HCT116 (cell line): Measurements from ENCODE around the gene ERC2. TPM values are rescaled to one million over a fixed set of nuclear protein-coding genes. Genes with fewer than 3 reads are reported as not detected.

ENCODE experiments used
- ATAC-seq: fragments of 200-7000 bp; cut with Tn5 transposase; 2 replicates; pipeline ENCODE4 v1.9.1; 2020; ENCODE audit warnings: mild to moderate bottlenecking, moderate library complexity
- BruUV-seq: library from RNA; stranded (reverse); fragments of 400-500 nt; replicated peaks from 2 replicates; lab custom pipeline; 2021; lab: Mats Ljungman, UMichigan
- CTCF ChIA-PET: fragments of 300-600 bp; sonication (Branson Sonifier 250); formaldehyde crosslinking; loops from one replicate; lab custom pipeline; 2021; ENCODE audit warnings: antibody characterized with exemption; lab: Charles Lee
- POLR2A ChIA-PET: fragments of 300-600, 350-600 bp; sonication (Branson Sonifier 250); formaldehyde crosslinking; loops from one replicate; lab custom pipeline; 2021; ENCODE audit warnings: antibody characterized with exemption; lab: Charles Lee
- RAD21 ChIA-PET, 2 experiments: fragments of 300-600 bp; sonication (Branson Sonifier 250); formaldehyde crosslinking; loops; one replicate each; lab custom pipeline; 2023; ENCODE audit warnings: low total read pairs in 2 of 2; ENCODE audit not compliant: uncharacterized antibody in 2 of 2, unreplicated experiment in 2 of 2, low non-redundant PET in 1 of 2; lab: Charles Lee
- DNase-seq: peaks from one replicate; pipeline ENCODE4 v3.0.0-alpha.2; 2010; ENCODE audit warnings: low read depth, low spot score
- H2AFZ ChIP-seq: fragments of 200-600 bp; shearing (Covaris generic), sonication (generic); 2 replicates; pipeline ENCODE4 v1.6.1; 2017; ENCODE audit warnings: low read depth, mixed run types, mixed read lengths, antibody characterized with exemption, low read length; ENCODE audit not compliant: poor library complexity, severe bottlenecking
- H3K27ac ChIP-seq: 2 replicates; pipeline ENCODE4 v1.5.1; 2012; ENCODE audit warnings: low read depth, low read length
- H3K27me3 ChIP-seq: fragments of 200-600 bp; sonication (generic); 2 replicates; pipeline ENCODE4 v1.6.1; 2016; ENCODE audit warnings: mixed run types, low read length, mixed read lengths; ENCODE audit not compliant: insufficient read depth
- H3K36me3 ChIP-seq, 2 experiments: fragments of 200-500 bp in 1 of 2; fragments of 200-600 bp in 1 of 2; sonication (Bioruptor generic) in 1 of 2; sonication (generic) in 1 of 2; 2 replicates each; pipeline versions ENCODE4 v1.5.1 to v1.6.1; 2014 to 2016; ENCODE audit warnings: low read length in 2 of 2, inconsistent platforms in 1 of 2, mixed read lengths in 1 of 2, mixed run types in 1 of 2; ENCODE audit not compliant: insufficient read depth in 2 of 2, control insufficient read depth in 1 of 2
- H3K4me1 ChIP-seq, 2 experiments: fragments of 200-600 bp in 1 of 2; sonication (generic) in 1 of 2; 2 replicates each; pipeline versions ENCODE4 v1.5.1 to v1.6.1; 2012 to 2017; ENCODE audit warnings: low read length in 2 of 2, inconsistent platforms in 1 of 2, mild to moderate bottlenecking in 1 of 2, mixed read lengths in 1 of 2, mixed run types in 1 of 2, moderate library complexity in 1 of 2; ENCODE audit not compliant: insufficient read depth in 2 of 2, control insufficient read depth in 1 of 2
- H3K4me2 ChIP-seq: fragments of 200-600 bp; sonication (generic); 2 replicates; pipeline ENCODE4 v1.6.1; 2017; ENCODE audit warnings: mixed run types, low read length, mixed read lengths
- H3K4me3 ChIP-seq, 2 experiments: fragments of 200-600 bp in 1 of 2; sonication (generic) in 1 of 2; replicated peaks in 1 of 2; 2 replicates each; pipeline ENCODE4 v1.5.1; 2011 to 2016; ENCODE audit warnings: low read length in 2 of 2, control low read depth in 1 of 2, low read depth in 1 of 2, mild to moderate bottlenecking in 1 of 2, mixed read lengths in 1 of 2, mixed run types in 1 of 2
- H3K79me2 ChIP-seq: fragments of 200-600 bp; sonication (generic); 2 replicates; pipeline ENCODE4 v1.6.1; 2017; ENCODE audit warnings: mild to moderate bottlenecking, mixed run types, low read length, moderate library complexity, mixed read lengths; ENCODE audit not compliant: insufficient read depth
- H3K9ac ChIP-seq: fragments of 200-600 bp; sonication (generic); 2 replicates; pipeline ENCODE4 v1.6.1; 2016; ENCODE audit warnings: low read length, mixed read lengths
- H3K9me2 ChIP-seq: fragments of 200-600 bp; sonication (generic), shearing (Covaris generic); 2 replicates; pipeline ENCODE4 v1.6.1; 2017; ENCODE audit warnings: mixed run types, mild to moderate bottlenecking, moderate library complexity; ENCODE audit not compliant: insufficient read depth
- H3K9me3 ChIP-seq, 2 experiments: fragments of 200-500 bp in 1 of 2; fragments of 200-600 bp in 1 of 2; sonication (Bioruptor generic) in 1 of 2; sonication (generic) in 1 of 2; 2 replicates each; pipeline ENCODE4 v1.6.1; 2014 to 2017; ENCODE audit warnings: low read length in 2 of 2, mixed read lengths in 2 of 2, inconsistent platforms in 1 of 2, low read depth in 1 of 2, mild to moderate bottlenecking in 1 of 2, mixed run types in 1 of 2, moderate library complexity in 1 of 2; ENCODE audit not compliant: control insufficient read depth in 1 of 2, insufficient read depth in 1 of 2
- H4K20me1 ChIP-seq: fragments of 200-600 bp; sonication (generic), shearing (Covaris generic); 2 replicates; pipeline ENCODE4 v1.6.1; 2017; ENCODE audit warnings: mixed run types, mild to moderate bottlenecking, moderate library complexity; ENCODE audit not compliant: insufficient read depth
- CBX3 ChIP-seq: IDR thresholded peaks from 2 replicates; pipeline ENCODE4 v1.6.1; 2012; ENCODE audit warnings: low read depth
- ELF1 ChIP-seq: IDR thresholded peaks from 2 replicates; pipeline ENCODE4 v1.6.1; 2012; ENCODE audit warnings: low read depth, borderline replicate concordance
- EZH2 ChIP-seq: fragments of 200-600 bp; sonication (generic); IDR thresholded peaks from 2 replicates; pipeline ENCODE4 v1.6.1; 2017; ENCODE audit warnings: antibody characterized with exemption, mixed run types
- EZH2phosphoT487 ChIP-seq: fragments of 200-600 bp; IDR thresholded peaks from 2 replicates; pipeline ENCODE4 v1.6.1; 2018; ENCODE audit warnings: antibody characterized with exemption, borderline replicate concordance
- FOSL1 ChIP-seq: IDR thresholded peaks from 2 replicates; pipeline ENCODE4 v1.6.1; 2012; ENCODE audit warnings: low read depth
- JUND ChIP-seq: IDR thresholded peaks from 2 replicates; pipeline ENCODE4 v1.6.1; 2012
- POLR2AphosphoS5 ChIP-seq: IDR thresholded peaks from 2 replicates; pipeline ENCODE4 v1.6.1; 2011; ENCODE audit warnings: mild to moderate bottlenecking, low read depth, low read length, moderate library complexity
- RAD21 ChIP-seq: IDR thresholded peaks from 2 replicates; pipeline ENCODE4 v1.6.1; 2012; ENCODE audit warnings: low read depth, mild to moderate bottlenecking
- SIN3A ChIP-seq: IDR thresholded peaks from 2 replicates; pipeline ENCODE4 v1.6.1; 2012; ENCODE audit warnings: low read depth
- SP1 ChIP-seq: IDR thresholded peaks from 2 replicates; pipeline ENCODE4 v1.6.1; 2012; ENCODE audit warnings: low read depth
- TCF7L2 ChIP-seq: IDR thresholded peaks from 2 replicates; pipeline ENCODE4 v1.7.0; 2011; ENCODE audit warnings: borderline replicate concordance, inconsistent platforms; ENCODE audit not compliant: insufficient read depth, insufficient read length; ENCODE audit errors: extremely low read depth
- YY1 ChIP-seq: IDR thresholded peaks from 2 replicates; pipeline ENCODE4 v1.6.1; 2011; ENCODE audit warnings: low read length, low read depth, moderate library complexity, mild to moderate bottlenecking; ENCODE audit not compliant: insufficient replicate concordance; ENCODE audit errors: extremely low read depth
- ZFX ChIP-seq: fragments of 450-650 bp; IDR thresholded peaks from 2 replicates; pipeline ENCODE4 v1.6.1; 2017
- intact Hi-C: fragments of 100-400 bp; cut with micrococcal nuclease; formaldehyde crosslinking; loops from 2 replicates; pipeline ENCODE4 v1.10.0; 2022
- total RNA-seq: library from RNA; stranded (reverse); gene quantifications from one replicate; pipeline ENCODE4 v1.2.1, GENCODE V29; 2021; ENCODE audit not compliant: unreplicated experiment
- TF ChIP-seq, protein P1 (sequence below): IDR thresholded peaks from 2 replicates; pipeline ENCODE4 v1.6.1; 2012
- TF ChIP-seq, protein P2 (sequence below): IDR thresholded peaks from 2 replicates; pipeline ENCODE4 v1.6.1; 2012; ENCODE audit warnings: low read depth
- TF ChIP-seq, protein P3 (sequence below): IDR thresholded peaks from 2 replicates; pipeline ENCODE4 v1.6.1; 2012
- TF ChIP-seq, protein P4 (sequence below): IDR thresholded peaks from 2 replicates; pipeline ENCODE4 v1.6.1; 2011; ENCODE audit warnings: mild to moderate bottlenecking, low read length, moderate library complexity; ENCODE audit not compliant: insufficient replicate concordance; ENCODE audit errors: extremely low read depth

The ERC2 gene
- total RNA-seq, 1 experiment from 2014 or later = not detected

DNA sequence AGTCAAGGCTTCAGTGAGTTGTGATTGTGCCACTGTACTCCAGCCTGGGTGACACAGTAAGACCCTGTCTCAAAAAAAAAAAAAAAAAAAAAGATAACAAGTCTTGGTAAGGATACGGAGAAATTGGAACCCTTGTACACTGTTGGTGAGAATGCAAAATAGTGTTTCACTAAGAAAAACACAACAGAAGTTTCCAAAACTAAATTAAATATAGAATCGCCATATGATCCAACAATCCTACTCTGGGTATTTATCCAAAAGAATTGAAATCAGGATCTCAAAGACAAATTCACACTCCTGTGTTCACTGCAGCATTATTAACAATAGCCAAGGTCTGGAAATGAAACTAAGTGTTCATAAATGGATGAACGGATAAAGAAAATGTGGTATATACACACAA lies 149.4 kb downstream of the ERC2 start:
- CTCF ChIA-PET = no interaction called here
- H4K20me1 ChIP-seq = no peaks in the 10 kb centered on the region
- H3K79me2 ChIP-seq = no peaks in the 10 kb centered on the region
- H3K4me1 ChIP-seq = 0 out of 4 replicates have a peak, but pooled peaks cover 0 to 3% of the 10 kb centered on the region in 2 experiments
- BruUV-seq = no TSS peak
- no peaks in the 10 kb centered on the region for H3K9me3 ChIP-seq
- POLR2A ChIA-PET = no interaction called here
- no peaks in the 10 kb centered on the region for H3K36me3 ChIP-seq
- no peaks in the 10 kb centered on the region for H3K9me2 ChIP-seq
- H2AFZ ChIP-seq = no peak overlapping the region
- no peak overlapping the region for H3K9ac ChIP-seq
- RAD21 ChIA-PET = no interaction called here
- H3K4me3 ChIP-seq = no peak overlapping the region
- H3K27ac ChIP-seq = no peak overlapping the region
- intact Hi-C loops = no loop called here
- peaks cover 41% of the 10 kb centered on the region for H3K27me3 ChIP-seq
- no peak overlapping the region for H3K4me2 ChIP-seq
- DNase-seq = no peak
- TF ChIP-seq, protein P1, sequence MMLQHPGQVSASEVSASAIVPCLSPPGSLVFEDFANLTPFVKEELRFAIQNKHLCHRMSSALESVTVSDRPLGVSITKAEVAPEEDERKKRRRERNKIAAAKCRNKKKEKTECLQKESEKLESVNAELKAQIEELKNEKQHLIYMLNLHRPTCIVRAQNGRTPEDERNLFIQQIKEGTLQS = no peak
- TF ChIP-seq YY1 = no peak
- no peak for TF ChIP-seq SIN3A
- TF ChIP-seq, protein P2, sequence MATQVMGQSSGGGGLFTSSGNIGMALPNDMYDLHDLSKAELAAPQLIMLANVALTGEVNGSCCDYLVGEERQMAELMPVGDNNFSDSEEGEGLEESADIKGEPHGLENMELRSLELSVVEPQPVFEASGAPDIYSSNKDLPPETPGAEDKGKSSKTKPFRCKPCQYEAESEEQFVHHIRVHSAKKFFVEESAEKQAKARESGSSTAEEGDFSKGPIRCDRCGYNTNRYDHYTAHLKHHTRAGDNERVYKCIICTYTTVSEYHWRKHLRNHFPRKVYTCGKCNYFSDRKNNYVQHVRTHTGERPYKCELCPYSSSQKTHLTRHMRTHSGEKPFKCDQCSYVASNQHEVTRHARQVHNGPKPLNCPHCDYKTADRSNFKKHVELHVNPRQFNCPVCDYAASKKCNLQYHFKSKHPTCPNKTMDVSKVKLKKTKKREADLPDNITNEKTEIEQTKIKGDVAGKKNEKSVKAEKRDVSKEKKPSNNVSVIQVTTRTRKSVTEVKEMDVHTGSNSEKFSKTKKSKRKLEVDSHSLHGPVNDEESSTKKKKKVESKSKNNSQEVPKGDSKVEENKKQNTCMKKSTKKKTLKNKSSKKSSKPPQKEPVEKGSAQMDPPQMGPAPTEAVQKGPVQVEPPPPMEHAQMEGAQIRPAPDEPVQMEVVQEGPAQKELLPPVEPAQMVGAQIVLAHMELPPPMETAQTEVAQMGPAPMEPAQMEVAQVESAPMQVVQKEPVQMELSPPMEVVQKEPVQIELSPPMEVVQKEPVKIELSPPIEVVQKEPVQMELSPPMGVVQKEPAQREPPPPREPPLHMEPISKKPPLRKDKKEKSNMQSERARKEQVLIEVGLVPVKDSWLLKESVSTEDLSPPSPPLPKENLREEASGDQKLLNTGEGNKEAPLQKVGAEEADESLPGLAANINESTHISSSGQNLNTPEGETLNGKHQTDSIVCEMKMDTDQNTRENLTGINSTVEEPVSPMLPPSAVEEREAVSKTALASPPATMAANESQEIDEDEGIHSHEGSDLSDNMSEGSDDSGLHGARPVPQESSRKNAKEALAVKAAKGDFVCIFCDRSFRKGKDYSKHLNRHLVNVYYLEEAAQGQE = no peak
- TF ChIP-seq JUND = no peak
- TF ChIP-seq, protein P3, sequence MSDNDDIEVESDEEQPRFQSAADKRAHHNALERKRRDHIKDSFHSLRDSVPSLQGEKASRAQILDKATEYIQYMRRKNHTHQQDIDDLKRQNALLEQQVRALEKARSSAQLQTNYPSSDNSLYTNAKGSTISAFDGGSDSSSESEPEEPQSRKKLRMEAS = no peak
- TF ChIP-seq POLR2AphosphoS5 = no peak
- TF ChIP-seq ZFX = no peak
- TF ChIP-seq SP1 = no peak
- TF ChIP-seq EZH2 = no peak
- TF ChIP-seq RAD21 = no peak
- TF ChIP-seq EZH2phosphoT487 = no peak
- TF ChIP-seq FOSL1 = no peak
- TF ChIP-seq, protein P4, sequence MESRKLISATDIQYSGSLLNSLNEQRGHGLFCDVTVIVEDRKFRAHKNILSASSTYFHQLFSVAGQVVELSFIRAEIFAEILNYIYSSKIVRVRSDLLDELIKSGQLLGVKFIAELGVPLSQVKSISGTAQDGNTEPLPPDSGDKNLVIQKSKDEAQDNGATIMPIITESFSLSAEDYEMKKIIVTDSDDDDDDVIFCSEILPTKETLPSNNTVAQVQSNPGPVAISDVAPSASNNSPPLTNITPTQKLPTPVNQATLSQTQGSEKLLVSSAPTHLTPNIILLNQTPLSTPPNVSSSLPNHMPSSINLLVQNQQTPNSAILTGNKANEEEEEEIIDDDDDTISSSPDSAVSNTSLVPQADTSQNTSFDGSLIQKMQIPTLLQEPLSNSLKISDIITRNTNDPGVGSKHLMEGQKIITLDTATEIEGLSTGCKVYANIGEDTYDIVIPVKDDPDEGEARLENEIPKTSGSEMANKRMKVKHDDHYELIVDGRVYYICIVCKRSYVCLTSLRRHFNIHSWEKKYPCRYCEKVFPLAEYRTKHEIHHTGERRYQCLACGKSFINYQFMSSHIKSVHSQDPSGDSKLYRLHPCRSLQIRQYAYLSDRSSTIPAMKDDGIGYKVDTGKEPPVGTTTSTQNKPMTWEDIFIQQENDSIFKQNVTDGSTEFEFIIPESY = no peak
- TF ChIP-seq CBX3 = no peak
- TF ChIP-seq ELF1 = no peak
- TF ChIP-seq TCF7L2 = no peak
- TF ChIP-seq, all 23 proteins: peak for 0
- ATAC-seq = no peak
